ENCODE results near the gene THSD4.

- TF ChIP-seq, protein P1, sequence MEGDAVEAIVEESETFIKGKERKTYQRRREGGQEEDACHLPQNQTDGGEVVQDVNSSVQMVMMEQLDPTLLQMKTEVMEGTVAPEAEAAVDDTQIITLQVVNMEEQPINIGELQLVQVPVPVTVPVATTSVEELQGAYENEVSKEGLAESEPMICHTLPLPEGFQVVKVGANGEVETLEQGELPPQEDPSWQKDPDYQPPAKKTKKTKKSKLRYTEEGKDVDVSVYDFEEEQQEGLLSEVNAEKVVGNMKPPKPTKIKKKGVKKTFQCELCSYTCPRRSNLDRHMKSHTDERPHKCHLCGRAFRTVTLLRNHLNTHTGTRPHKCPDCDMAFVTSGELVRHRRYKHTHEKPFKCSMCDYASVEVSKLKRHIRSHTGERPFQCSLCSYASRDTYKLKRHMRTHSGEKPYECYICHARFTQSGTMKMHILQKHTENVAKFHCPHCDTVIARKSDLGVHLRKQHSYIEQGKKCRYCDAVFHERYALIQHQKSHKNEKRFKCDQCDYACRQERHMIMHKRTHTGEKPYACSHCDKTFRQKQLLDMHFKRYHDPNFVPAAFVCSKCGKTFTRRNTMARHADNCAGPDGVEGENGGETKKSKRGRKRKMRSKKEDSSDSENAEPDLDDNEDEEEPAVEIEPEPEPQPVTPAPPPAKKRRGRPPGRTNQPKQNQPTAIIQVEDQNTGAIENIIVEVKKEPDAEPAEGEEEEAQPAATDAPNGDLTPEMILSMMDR (IDR thresholded peaks at IDR 0.05; ENCODE audit: low read depth, low read length, poor library complexity, severe bottlenecking): no peak
- TF ChIP-seq EZH2phosphoT487 (IDR thresholded peaks at IDR 0.05; ENCODE audit: borderline replicate concordance, low read length): no peak
These were observed 554.4 kb downstream of the THSD4 start for GRCh38 chr15:71669688-71670087.
